GM21737 (cell line): ENCODE measurements around the gene KIFAP3.
"Not testable (repeated sequence)": the region's sequence is repeated elsewhere in the genome, so short reads cannot be mapped to it uniquely, and the experiment has no call there.

Experiments
- ATAC-seq: cut with Tn5 transposase; IDR thresholded peaks from one replicate; pipeline ENCODE4 v1.9.1; 2021; ENCODE audit warnings: mild to moderate bottlenecking, moderate library complexity; ENCODE audit not compliant: unreplicated experiment

The KIFAP3 gene

GRCh38 chr1:169892176-169892926 lies 182.1 kb downstream of the KIFAP3 start:
- no peak for ATAC-seq

GRCh38 chr1:169891539-169891885 lies 183.0 kb downstream of the KIFAP3 start:
- no peak for ATAC-seq

- ATAC-seq = no peak
Measured at GRCh38 chr1:169890761-169891538, 183.5 kb downstream of the KIFAP3 start.

GRCh38 chr1:169889871-169890270 lies 184.6 kb downstream of the KIFAP3 start:
- no peak for ATAC-seq

GRCh38 chr1:169886931-169887330 lies 187.6 kb downstream of the KIFAP3 start:
- no peak for ATAC-seq

GRCh38 chr1:169886422-169886821 lies 188.1 kb downstream of the KIFAP3 start:
- ATAC-seq = no peak

- no peak for ATAC-seq
Measured at GRCh38 chr1:169885207-169885606, 189.3 kb downstream of the KIFAP3 start.

GRCh38 chr1:169884634-169885033 lies 189.9 kb downstream of the KIFAP3 start:
- no peak for ATAC-seq

- no peak for ATAC-seq
Measured at GRCh38 chr1:169882039-169882511, 192.4 kb downstream of the KIFAP3 start.

GRCh38 chr1:169879034-169879840 lies 195.3 kb downstream of the KIFAP3 start:
- no peak for ATAC-seq

- no peak for ATAC-seq
Measured at GRCh38 chr1:169878498-169878897, 196.0 kb downstream of the KIFAP3 start.

GRCh38 chr1:169877800-169878491 lies 196.5 kb downstream of the KIFAP3 start:
- no peak for ATAC-seq

GRCh38 chr1:169874229-169874628 lies 200.3 kb downstream of the KIFAP3 start:
- ATAC-seq = no peak

GRCh38 chr1:169873582-169874199 lies 200.8 kb downstream of the KIFAP3 start:
- no peak for ATAC-seq

- no peak for ATAC-seq
Measured at GRCh38 chr1:169872906-169873305, 201.6 kb downstream of the KIFAP3 start.

- not testable (repeated sequence) for ATAC-seq
Measured at GRCh38 chr1:169871988-169872387, 202.5 kb downstream of the KIFAP3 start.
